Bronchial epithelial cell (primary cell): ENCODE data around the gene GPR119. TPM values are rescaled to one million over a fixed set of nuclear protein-coding genes. Genes with fewer than 3 reads are reported as not detected.

ENCODE experiments used
- DNase-seq: peaks from one replicate; pipeline ENCODE4 v3.0.0-alpha.2; 2010; ENCODE audit warnings: low read depth
- FAIRE-seq: peaks from 2 replicates; lab custom pipeline; 2011; peaks lifted over from hg19 to GRCh38; lab: Jason Lieb, UNC
- H3K27me3 ChIP-seq: 2 replicates; pipeline ENCODE4 v1.5.1; 2011; ENCODE audit warnings: low read length; ENCODE audit not compliant: control insufficient read depth, insufficient read depth
- H3K36me3 ChIP-seq: 2 replicates; pipeline ENCODE4 v1.5.1; 2011; ENCODE audit warnings: low read length; ENCODE audit not compliant: control insufficient read depth, insufficient read depth
- H3K4me3 ChIP-seq: 2 replicates; pipeline ENCODE4 v1.5.1; 2011; ENCODE audit warnings: mild to moderate bottlenecking, low read depth, low read length, control low read depth
- total RNA-seq: library from RNA; depleted of rRNA; stranded (reverse); fragments of >200 nt; gene quantifications from 2 replicates; pipeline ENCODE4 v1.2.1, GENCODE V29; 2014
- TF ChIP-seq, protein P1 (sequence below): IDR thresholded peaks from 2 replicates; pipeline ENCODE4 v1.5.1; 2011; ENCODE audit warnings: mild to moderate bottlenecking, moderate library complexity, low read length, control low read depth, inconsistent platforms; ENCODE audit not compliant: insufficient read depth, severe bottlenecking

GPR119 gene
- total RNA-seq, 1 donor from 2014 or later, result not detected

DNA sequence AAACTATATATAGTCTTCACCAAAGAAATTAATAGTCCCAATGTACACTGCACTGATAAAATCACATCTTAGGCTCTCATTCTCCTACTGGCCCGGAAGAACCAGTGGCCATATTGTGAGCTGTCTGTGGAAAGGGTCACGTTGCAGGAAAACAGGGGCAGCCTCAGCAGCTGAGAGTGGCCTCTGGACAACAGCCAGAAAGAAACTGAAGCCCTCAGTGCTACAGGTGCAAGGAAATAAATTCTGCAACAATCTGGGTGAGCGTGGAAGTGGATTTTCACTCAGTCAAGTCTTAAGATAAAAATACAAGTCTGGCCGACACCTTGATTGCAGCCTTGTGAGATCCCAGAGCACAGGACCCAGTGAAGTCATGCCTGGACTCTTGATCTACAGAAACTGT lies 48.9 kb downstream of the GPR119 start:
- TF ChIP-seq, protein P1, sequence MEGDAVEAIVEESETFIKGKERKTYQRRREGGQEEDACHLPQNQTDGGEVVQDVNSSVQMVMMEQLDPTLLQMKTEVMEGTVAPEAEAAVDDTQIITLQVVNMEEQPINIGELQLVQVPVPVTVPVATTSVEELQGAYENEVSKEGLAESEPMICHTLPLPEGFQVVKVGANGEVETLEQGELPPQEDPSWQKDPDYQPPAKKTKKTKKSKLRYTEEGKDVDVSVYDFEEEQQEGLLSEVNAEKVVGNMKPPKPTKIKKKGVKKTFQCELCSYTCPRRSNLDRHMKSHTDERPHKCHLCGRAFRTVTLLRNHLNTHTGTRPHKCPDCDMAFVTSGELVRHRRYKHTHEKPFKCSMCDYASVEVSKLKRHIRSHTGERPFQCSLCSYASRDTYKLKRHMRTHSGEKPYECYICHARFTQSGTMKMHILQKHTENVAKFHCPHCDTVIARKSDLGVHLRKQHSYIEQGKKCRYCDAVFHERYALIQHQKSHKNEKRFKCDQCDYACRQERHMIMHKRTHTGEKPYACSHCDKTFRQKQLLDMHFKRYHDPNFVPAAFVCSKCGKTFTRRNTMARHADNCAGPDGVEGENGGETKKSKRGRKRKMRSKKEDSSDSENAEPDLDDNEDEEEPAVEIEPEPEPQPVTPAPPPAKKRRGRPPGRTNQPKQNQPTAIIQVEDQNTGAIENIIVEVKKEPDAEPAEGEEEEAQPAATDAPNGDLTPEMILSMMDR, result no peak
- FAIRE-seq, result no peak
- no peaks in the 10 kb centered on the region for H3K27me3 ChIP-seq
- DNase-seq, result no peak
- no peak overlapping the region for H3K4me3 ChIP-seq
- no peaks in the 10 kb centered on the region for H3K36me3 ChIP-seq

Other genes with a start within 250 kb of the GPR119 start
- 23.8 and 26.6 TPM in 2 replicates for gene AIFM1, start 219.8 kb downstream of the GPR119 start, total RNA-seq
- gene RAB33A, start 213.7 kb downstream of the GPR119 start, total RNA-seq, result 0.13 and 0.26 TPM in 2 replicates
- gene ZNF280C, start 116.8 kb downstream of the GPR119 start, total RNA-seq, result 0.79 and 0.90 TPM in 2 replicates
- 7.4 and 7.7 TPM in 2 replicates for gene SLC25A14, start 45.8 kb downstream of the GPR119 start, total RNA-seq
- gene RBMX2, start 16.3 kb upstream of the GPR119 start, total RNA-seq, result 27.1 TPM in 2 replicates